B cell (primary cell): ENCODE results near the gene EPHA5.

Experiments used
- CTCF ChIP-seq: fragments of 200-600 bp; IDR thresholded peaks from one replicate; pipeline ENCODE4 v1.8.0; 2022; ENCODE audit warnings: antibody characterized with exemption, mild to moderate bottlenecking
- EZH2 ChIP-seq: IDR thresholded peaks from 2 replicates; pipeline ENCODE4 v1.6.1; 2012; ENCODE audit warnings: borderline replicate concordance, low read depth, mild to moderate bottlenecking, moderate library complexity, low read length; ENCODE audit not compliant: insufficient read depth, poor library complexity, severe bottlenecking

GRCh38 chr4:65597697-65598096 lies 72.6 kb downstream of the EPHA5 start:
- no peak for TF ChIP-seq CTCF
- no peak for TF ChIP-seq EZH2
